GM23338 (cell line): ENCODE results near the gene KCTD14. TPM values are rescaled to one million over a fixed set of nuclear protein-coding genes. Genes with fewer than 3 reads are reported as not detected.

Experiments
- ATAC-seq: fragments of 200-7000 bp; cut with Tn5 transposase; 3 replicates; pipeline ENCODE4 v1.9.1; 2020
- DNase-seq: peaks from one replicate; pipeline ENCODE4 v3.0.0-alpha.2; 2015; ENCODE audit warnings: low spot score
- H2AFZ ChIP-seq: fragments of 200-600 bp; sonication (generic); 2 replicates; pipeline ENCODE4 v1.8.0; 2016; ENCODE audit warnings: antibody characterized with exemption, mild to moderate bottlenecking, moderate library complexity
- H3F3A ChIP-seq: fragments of 200-600 bp; sonication (generic); replicated peaks from 2 replicates; pipeline ENCODE4 v1.8.0; 2017; ENCODE audit warnings: antibody characterized with exemption, mixed run types, low read depth
- H3K27ac ChIP-seq: fragments of 200-600 bp; sonication (generic); 2 replicates; pipeline ENCODE4 v1.6.1; 2016; ENCODE audit warnings: low read depth
- H3K27me3 ChIP-seq: fragments of 200-600 bp; sonication (generic); 2 replicates; pipeline ENCODE4 v1.8.0; 2016; ENCODE audit warnings: mild to moderate bottlenecking, mixed run types, moderate library complexity; ENCODE audit not compliant: insufficient read depth
- H3K36me3 ChIP-seq: fragments of 200-600 bp; sonication (generic); 2 replicates; pipeline ENCODE4 v1.8.0; 2016; ENCODE audit warnings: mild to moderate bottlenecking; ENCODE audit not compliant: insufficient read depth
- H3K4me1 ChIP-seq: fragments of 200-600 bp; sonication (generic); 2 replicates; pipeline ENCODE4 v1.8.0; 2016; ENCODE audit warnings: mild to moderate bottlenecking, moderate library complexity; ENCODE audit not compliant: insufficient read depth
- H3K4me2 ChIP-seq: fragments of 200-600 bp; sonication (generic); 2 replicates; pipeline ENCODE4 v1.7.1; 2017; ENCODE audit warnings: mixed run types
- H3K4me3 ChIP-seq: fragments of 200-600 bp; sonication (generic); 2 replicates; pipeline ENCODE4 v1.6.1; 2016; ENCODE audit warnings: mixed run types
- H3K79me2 ChIP-seq: fragments of 200-600 bp; sonication (generic); replicated peaks from 2 replicates; pipeline ENCODE4 v1.8.0; 2017; ENCODE audit warnings: mild to moderate bottlenecking; ENCODE audit not compliant: insufficient read depth
- H3K9me2 ChIP-seq: fragments of 200-600 bp; sonication (generic); 2 replicates; pipeline ENCODE4 v1.8.0; 2017; ENCODE audit not compliant: insufficient read depth
- H4K20me1 ChIP-seq: fragments of 200-600 bp; sonication (generic); replicated peaks from 2 replicates; pipeline ENCODE4 v1.8.0; 2017; ENCODE audit warnings: mild to moderate bottlenecking; ENCODE audit not compliant: insufficient read depth
- H3K27ac Mint-ChIP-seq: 2 replicates; pipeline ENCODE4 v1.8.0; 2020; ENCODE audit warnings: inconsistent platforms, mild to moderate bottlenecking, moderate library complexity, mixed read lengths
- H3K27me3 Mint-ChIP-seq: 3 replicates; pipeline ENCODE4 v1.8.0; 2022; ENCODE audit warnings: low read depth, mild to moderate bottlenecking, moderate library complexity, mixed read lengths, inconsistent platforms; ENCODE audit not compliant: insufficient read depth, poor library complexity
- H3K36me3 Mint-ChIP-seq: 3 replicates; pipeline ENCODE4 v1.8.0; 2021; ENCODE audit warnings: low read depth, mild to moderate bottlenecking, inconsistent platforms, moderate library complexity, mixed read lengths
- H3K4me1 Mint-ChIP-seq: 3 replicates; pipeline ENCODE4 v1.8.0; 2020; ENCODE audit warnings: mild to moderate bottlenecking, inconsistent platforms, mixed read lengths
- H3K4me3 Mint-ChIP-seq: 3 replicates; pipeline ENCODE4 v1.8.0; 2021; ENCODE audit warnings: moderate library complexity, mild to moderate bottlenecking, inconsistent platforms, mixed read lengths
- H3K9me3 Mint-ChIP-seq: 3 replicates; pipeline ENCODE4 v1.8.0; 2020; ENCODE audit warnings: moderate library complexity, mild to moderate bottlenecking, inconsistent platforms, mixed read lengths
- CREB1 ChIP-seq: fragments of 250-450 bp; sonication (Bioruptor Pico); IDR thresholded peaks from 2 replicates; pipeline ENCODE4 v1.5.0; 2020; ENCODE audit warnings: low read depth, mild to moderate bottlenecking, moderate library complexity
- CTCF ChIP-seq, 2 experiments: fragments of 200-600 bp in 1 of 2; sonication (generic) in 1 of 2; conservative IDR thresholded peaks; 2 replicates each; pipeline versions ENCODE4 v1.5.1 to v1.6.1; 2016 to 2017; ENCODE audit warnings: antibody characterized with exemption in 2 of 2, low read depth in 2 of 2, mild to moderate bottlenecking in 2 of 2, moderate library complexity in 1 of 2
- ETS1 ChIP-seq: IDR thresholded peaks from 2 replicates; pipeline ENCODE4 v1.6.1; 2016; ENCODE audit warnings: antibody characterized with exemption
- EZH2 ChIP-seq: fragments of 200-600 bp; sonication (generic); IDR thresholded peaks from one replicate; pipeline ENCODE4 v1.8.0; 2017; ENCODE audit warnings: antibody characterized with exemption, mild to moderate bottlenecking, low read depth; ENCODE audit not compliant: unreplicated experiment
- EZH2phosphoT487 ChIP-seq: fragments of 200-600 bp; sonication (generic); IDR thresholded peaks from one replicate; pipeline ENCODE4 v1.8.1; 2018; ENCODE audit warnings: antibody characterized with exemption; ENCODE audit not compliant: unreplicated experiment
- JUNB ChIP-seq: IDR thresholded peaks from one replicate; pipeline ENCODE4 v1.6.1; 2016; ENCODE audit warnings: antibody characterized with exemption; ENCODE audit not compliant: unreplicated experiment
- NANOG ChIP-seq: IDR thresholded peaks from 2 replicates; pipeline ENCODE4 v1.6.1; 2016; ENCODE audit warnings: antibody characterized with exemption, borderline replicate concordance
- POLR2AphosphoS5 ChIP-seq: IDR thresholded peaks from 2 replicates; pipeline ENCODE4 v1.6.1; 2016; ENCODE audit warnings: antibody characterized with exemption, low read depth
- REST ChIP-seq: IDR thresholded peaks from one replicate; pipeline ENCODE4 v1.6.1; 2018; ENCODE audit warnings: antibody characterized with exemption; ENCODE audit not compliant: unreplicated experiment
- STAT1 ChIP-seq: IDR thresholded peaks from one replicate; pipeline ENCODE4 v1.6.1; 2016; ENCODE audit warnings: antibody characterized with exemption; ENCODE audit not compliant: unreplicated experiment
- ZNF114 ChIP-seq: fragments of 250-450 bp; sonication (Bioruptor Pico); IDR thresholded peaks from 2 replicates; pipeline ENCODE4 v1.5.0; 2020; ENCODE audit warnings: mild to moderate bottlenecking, moderate library complexity
- ZNF331 ChIP-seq: fragments of 250-450 bp; sonication (Bioruptor Pico); IDR thresholded peaks from 2 replicates; pipeline ENCODE4 v1.5.0; 2020; ENCODE audit warnings: low read depth, mild to moderate bottlenecking, moderate library complexity
- ZNF462 ChIP-seq: fragments of 250-450 bp; sonication (Bioruptor Pico); IDR thresholded peaks from 2 replicates; pipeline ENCODE4 v1.5.0; 2020; ENCODE audit warnings: mild to moderate bottlenecking, moderate library complexity
- polyA plus RNA-seq: library from polyadenylated mRNA; unstranded; fragments of >200 nt; fragmentation: Nextera tagmentation; extraction: Ambion mirVana; gene quantifications from 2 replicates; pipeline ENCODE4 v1.2.1, GENCODE V29; 2016
- total RNA-seq: library from RNA; depleted of rRNA; stranded (reverse); fragments of >200 nt; shearing (Covaris generic); gene quantifications from 2 replicates; pipeline ENCODE4 v1.2.3, GENCODE V29; 2014

KCTD14 gene
- total and polyA plus RNA-seq, 2 experiments from 2014 or later, result 5.9 to 19.1 TPM

GRCh38 chr11:78023426-78023825 is 350 bp upstream of the KCTD14 start:
- DNase-seq (no peak), ATAC-seq (peak; percentile 4; the same call in 1 of the 3 replicates)
- Mint-ChIP-seq H3K4me3 (peak overlapping the region; percentile 85), H3K27me3 (no peaks in the 10 kb centered on the region), H3K27ac (0 out of 2 replicates have a peak overlapping the region, but pooled peaks have one; percentile 61), H3K9me3 (peaks cover 5% of the 10 kb centered on the region), H3K36me3 (no peaks in the 10 kb centered on the region), H3K4me1 (peaks cover 19% of the 10 kb centered on the region)
- H3K27ac ChIP-seq, result no peak overlapping the region
- H2AFZ ChIP-seq, result peak overlapping the region; percentile 93
- TF ChIP-seq ZNF462 (CRISPR knock-in tag) (no peak), EZH2phosphoT487 (no peak), CTCF (conservative IDR thresholded peaks at IDR 0.05; ENCODE audit: low read depth in 2 of 2) (no peak), EZH2 (no peak), JUNB (no peak), ZNF331 (CRISPR knock-in tag) (no peak), REST (no peak), POLR2AphosphoS5 (no peak), ZNF114 (CRISPR knock-in tag) (no peak), CREB1 (CRISPR knock-in tag) (no peak), ETS1 (no peak), NANOG (no peak), STAT1 (no peak)
- peak overlapping the region; percentile 88 for H3K4me2 ChIP-seq
- H4K20me1 ChIP-seq, result no peaks in the 10 kb centered on the region
- peak overlapping the region; percentile 71 for H3K4me3 ChIP-seq
- H3K36me3 ChIP-seq, result no peaks in the 10 kb centered on the region
- H3K27me3 ChIP-seq, result no peaks in the 10 kb centered on the region
- H3K79me2 ChIP-seq, result no peaks in the 10 kb centered on the region; the same call in 1 of the 2 replicates
- peaks cover 7% of the 10 kb centered on the region; the same call in 1 of the 2 replicates for H3K4me1 ChIP-seq
- no peaks in the 10 kb centered on the region for H3K9me2 ChIP-seq
- H3F3A ChIP-seq, result peaks cover 9% of the 10 kb centered on the region
